HUES48 (cell line): Measurements from ENCODE around the gene GAB2.
A peak's percentile ranks its signal among the peaks of the same experiment; 100 is the strongest.

Experiments used
- H3K27ac ChIP-seq: one replicate; pipeline ENCODE4 v1.7.0; 2013; ENCODE audit warnings: low read depth, low read length, inconsistent platforms
- H3K27me3 ChIP-seq: 2 replicates; pipeline ENCODE4 v1.6.1; 2013; ENCODE audit warnings: mild to moderate bottlenecking, low read length; ENCODE audit not compliant: control insufficient read depth, insufficient read depth
- H3K36me3 ChIP-seq: 2 replicates; pipeline ENCODE4 v1.6.1; 2013; ENCODE audit warnings: low read length; ENCODE audit not compliant: control insufficient read depth, insufficient read depth
- H3K4me1 ChIP-seq: 2 replicates; pipeline ENCODE4 v1.6.1; 2013; ENCODE audit warnings: mild to moderate bottlenecking, low read length; ENCODE audit not compliant: control insufficient read depth, insufficient read depth
- H3K4me3 ChIP-seq: 2 replicates; pipeline ENCODE4 v1.5.1; 2013; ENCODE audit warnings: mild to moderate bottlenecking, low read depth, low read length
- H3K9ac ChIP-seq: 2 replicates; pipeline ENCODE4 v1.6.1; 2013; ENCODE audit warnings: mild to moderate bottlenecking, low read depth, low read length, moderate library complexity
- H3K9me3 ChIP-seq: 2 replicates; pipeline ENCODE4 v1.6.1; 2013; ENCODE audit warnings: low read length; ENCODE audit not compliant: control insufficient read depth, insufficient read depth

The GAB2 gene

DNA sequence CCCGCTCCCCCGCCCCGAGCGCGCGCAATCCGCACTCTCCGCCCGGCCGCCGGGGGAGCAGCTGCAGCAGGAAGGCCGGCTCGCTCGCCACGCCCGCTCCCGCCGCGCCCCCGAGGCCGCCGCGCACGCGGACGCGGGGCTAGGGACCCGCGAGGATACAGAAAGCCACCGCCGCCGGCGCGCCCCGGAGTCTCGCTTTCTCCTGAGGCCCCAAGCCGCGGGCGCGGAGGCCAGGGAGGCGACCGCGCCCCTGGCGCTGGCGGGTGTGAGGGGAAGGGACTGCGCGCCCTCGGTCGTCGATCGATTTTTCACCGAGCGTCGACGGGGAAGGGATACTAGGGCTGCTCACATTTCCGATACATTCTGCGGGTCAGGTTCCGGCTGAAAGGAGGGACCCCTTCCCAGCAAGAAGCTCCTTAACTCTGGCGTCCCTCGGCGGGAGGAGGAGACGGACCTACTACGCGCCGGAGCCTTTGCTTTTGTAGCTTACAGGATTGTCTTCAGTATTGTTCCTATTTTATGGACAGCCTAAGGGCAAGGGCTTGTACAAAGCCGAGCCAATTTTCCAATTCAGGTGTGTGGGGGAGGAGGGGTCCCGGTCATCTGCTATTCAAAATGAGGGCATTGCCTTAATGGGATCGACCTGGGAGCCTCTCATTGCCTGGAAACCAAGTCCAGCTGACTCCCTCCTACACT is 416 bp upstream of the GAB2 start:
- Histone ChIP-seq H3K9ac (peak overlapping the region; percentile 72), H3K36me3 (no peaks in the 10 kb centered on the region), H3K27ac (peak overlapping the region; percentile 54), H3K4me1 (peaks cover 17% of the 10 kb centered on the region), H3K27me3 (peaks cover 22% of the 10 kb centered on the region), H3K4me3 (peak overlapping the region; percentile 69), H3K9me3 (no peaks in the 10 kb centered on the region)

DNA sequence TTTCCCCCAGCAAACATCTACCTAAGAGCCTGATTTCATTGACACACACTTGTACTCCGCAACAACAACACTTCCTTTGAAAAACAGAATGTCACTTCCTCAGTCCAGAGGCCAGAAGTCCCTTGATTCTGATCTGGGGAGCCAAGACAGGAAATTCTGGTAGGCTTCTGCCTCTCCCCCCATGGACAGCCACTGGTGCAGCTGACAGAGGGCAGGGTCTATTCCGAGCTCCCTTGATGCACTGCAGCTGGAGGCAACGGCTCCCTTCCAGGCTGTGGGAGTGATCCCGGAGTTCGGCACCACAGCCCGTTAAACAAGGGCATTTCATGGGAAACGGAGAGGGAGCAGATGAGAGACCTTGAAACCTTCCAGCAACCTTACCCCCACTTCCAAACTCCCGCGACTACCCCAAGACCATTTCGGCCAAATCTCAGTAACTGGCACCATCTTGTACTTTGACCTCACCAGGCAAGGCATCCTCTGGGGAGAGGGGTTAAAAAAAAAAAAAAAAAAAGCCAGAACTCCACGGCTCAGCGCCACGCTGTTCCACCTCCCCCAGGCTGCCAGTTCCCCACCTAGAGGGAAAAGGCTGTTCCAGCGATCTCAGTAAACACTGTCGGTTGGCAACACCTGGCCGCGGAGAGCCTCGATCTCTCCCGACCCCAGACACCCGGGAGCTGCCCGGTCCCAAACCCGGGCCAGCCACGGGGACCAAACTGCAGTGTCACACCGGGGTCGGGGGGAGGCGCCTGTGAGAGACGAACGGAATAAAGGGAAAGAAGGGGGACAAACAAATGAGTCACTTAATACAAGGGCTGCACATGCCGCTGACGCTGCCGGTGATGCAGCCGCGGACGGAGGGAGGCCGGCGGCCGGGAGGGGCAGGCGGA is 1.1 kb downstream of the GAB2 start:
- Histone ChIP-seq H3K9ac (peak overlapping the region; percentile 49), H3K27ac (peak overlapping the region; percentile 81), H3K27me3 (peaks cover 24% of the 10 kb centered on the region), H3K4me1 (peaks cover 17% of the 10 kb centered on the region), H3K9me3 (no peaks in the 10 kb centered on the region), H3K36me3 (no peaks in the 10 kb centered on the region), H3K4me3 (peak overlapping the region; percentile 69)

DNA sequence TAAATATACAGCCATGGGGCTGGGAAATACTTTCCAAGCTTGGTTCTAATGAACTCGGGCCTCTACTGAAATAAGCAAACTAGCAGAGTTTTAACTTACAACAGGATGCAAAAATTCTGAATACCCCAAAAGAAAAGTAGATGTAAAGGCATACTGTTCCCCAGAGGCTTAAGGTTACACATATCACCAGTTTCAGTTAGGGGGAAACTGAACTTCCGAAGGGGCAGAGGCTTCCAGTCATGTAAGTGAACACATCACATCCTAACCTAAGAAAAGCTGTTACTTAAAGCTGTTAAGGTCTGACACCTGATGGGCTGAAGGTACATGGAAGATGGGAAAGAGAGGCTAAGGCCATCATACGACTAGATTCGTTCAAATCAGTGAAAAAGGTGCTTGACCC is 2.3 kb downstream of the GAB2 start:
- Histone ChIP-seq H3K36me3 (no peaks in the 10 kb centered on the region), H3K9ac (no peak overlapping the region), H3K4me3 (no peak overlapping the region), H3K4me1 (peaks cover 17% of the 10 kb centered on the region), H3K27ac (no peak overlapping the region), H3K9me3 (no peaks in the 10 kb centered on the region), H3K27me3 (peaks cover 24% of the 10 kb centered on the region)

DNA sequence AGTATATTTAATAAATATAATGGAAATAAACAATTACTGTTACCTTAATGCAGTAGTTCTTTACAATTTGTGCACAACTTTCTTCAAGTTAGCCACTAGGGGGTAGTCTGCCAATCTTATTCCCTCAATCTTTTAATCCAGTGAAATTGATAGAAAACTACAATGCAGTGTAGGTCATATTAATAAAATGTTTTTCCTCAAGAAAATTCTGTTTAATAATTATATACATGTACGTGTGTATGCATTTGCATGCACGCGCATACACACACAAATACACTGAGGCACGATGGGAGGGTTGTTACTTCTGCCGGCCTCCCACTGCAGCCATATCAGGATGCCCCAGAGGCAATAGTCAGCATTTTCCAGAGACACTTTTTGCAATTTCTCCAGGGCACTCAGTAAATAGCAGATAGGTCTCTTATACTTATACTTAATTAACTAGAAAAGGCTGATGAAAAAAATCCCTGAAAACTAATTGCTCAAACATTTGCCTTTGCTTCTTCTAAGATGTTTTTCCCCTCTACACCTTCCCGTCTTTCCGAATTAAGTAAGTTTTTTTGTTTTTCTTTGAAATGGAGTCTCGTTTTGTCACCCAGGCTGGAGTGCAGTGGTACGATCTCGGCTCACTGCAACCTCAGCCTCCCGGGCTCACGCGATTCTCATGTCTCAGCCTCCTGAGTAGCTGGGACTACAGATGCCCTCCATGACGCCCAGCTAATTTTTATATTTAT is 3.1 kb downstream of the GAB2 start:
- Histone ChIP-seq H3K27me3 (peaks cover 21% of the 10 kb centered on the region), H3K36me3 (no peaks in the 10 kb centered on the region), H3K4me3 (no peak overlapping the region), H3K9ac (no peak overlapping the region), H3K27ac (no peak overlapping the region), H3K9me3 (0 out of 2 replicates have a peak, but pooled peaks cover 3% of the 10 kb centered on the region), H3K4me1 (peaks cover 16% of the 10 kb centered on the region)

DNA sequence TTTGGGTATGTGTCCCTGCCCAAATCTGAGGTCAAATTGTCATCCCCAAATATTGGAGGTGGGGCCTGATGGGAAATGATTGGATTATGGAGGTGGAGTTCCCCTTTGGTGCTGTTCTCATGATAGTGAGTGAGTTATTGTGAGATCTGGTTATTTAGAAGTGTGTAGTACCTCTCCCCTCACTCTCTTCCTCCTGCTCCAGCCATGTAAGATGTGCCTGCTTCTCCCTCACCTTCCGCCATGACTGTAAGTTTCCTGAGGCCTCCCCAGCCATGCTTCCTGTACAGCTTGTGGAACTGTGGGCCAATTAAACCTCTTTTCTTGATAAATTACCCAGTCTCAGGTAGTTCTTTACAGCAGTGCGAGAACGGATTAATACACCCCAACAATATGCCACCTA is 9.0 kb downstream of the GAB2 start:
- Histone ChIP-seq H3K4me3 (no peak overlapping the region), H3K9ac (no peak overlapping the region), H3K9me3 (0 out of 2 replicates have a peak, but pooled peaks cover 3% of the 10 kb centered on the region), H3K36me3 (no peaks in the 10 kb centered on the region), H3K27ac (no peak overlapping the region), H3K27me3 (0 out of 2 replicates have a peak, but pooled peaks cover 5% of the 10 kb centered on the region), H3K4me1 (no peaks in the 10 kb centered on the region)

DNA sequence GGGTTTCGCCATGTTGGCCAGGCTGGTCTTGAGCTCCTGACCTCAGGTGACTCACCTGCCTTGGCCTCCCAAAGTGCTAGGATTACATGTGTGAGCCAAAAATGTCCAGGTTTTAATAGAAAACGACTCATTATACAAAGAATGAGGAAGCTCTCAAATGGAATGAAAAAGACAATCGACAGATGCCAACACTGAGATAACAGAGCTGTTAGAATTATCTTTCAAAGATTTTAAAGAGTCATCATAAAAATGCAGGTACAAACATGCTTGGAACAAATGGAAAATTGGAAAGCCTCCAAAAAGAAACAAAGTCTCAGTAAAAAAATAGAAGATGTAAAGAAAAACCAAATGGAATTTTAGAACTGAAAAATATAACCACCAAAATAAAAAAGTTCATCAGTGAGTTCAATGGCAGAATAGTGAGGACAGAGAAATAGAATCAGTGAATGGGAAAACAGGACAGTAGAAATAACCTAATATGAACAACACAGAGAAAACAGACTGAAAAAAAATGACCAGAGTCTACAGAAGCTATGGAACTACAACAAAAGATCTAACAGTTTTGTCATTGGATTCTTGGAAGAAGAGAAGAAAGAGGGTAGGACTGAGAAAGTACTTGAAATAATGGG is 10.9 kb downstream of the GAB2 start:
- H3K36me3 ChIP-seq = no peaks in the 10 kb centered on the region
- 0 out of 2 replicates have a peak, but pooled peaks cover 3% of the 10 kb centered on the region for H3K9me3 ChIP-seq
- H3K27ac ChIP-seq = no peak overlapping the region
- no peak overlapping the region for H3K9ac ChIP-seq
- no peaks in the 10 kb centered on the region for H3K4me1 ChIP-seq
- H3K27me3 ChIP-seq = no peaks in the 10 kb centered on the region
- H3K4me3 ChIP-seq = no peak overlapping the region

DNA sequence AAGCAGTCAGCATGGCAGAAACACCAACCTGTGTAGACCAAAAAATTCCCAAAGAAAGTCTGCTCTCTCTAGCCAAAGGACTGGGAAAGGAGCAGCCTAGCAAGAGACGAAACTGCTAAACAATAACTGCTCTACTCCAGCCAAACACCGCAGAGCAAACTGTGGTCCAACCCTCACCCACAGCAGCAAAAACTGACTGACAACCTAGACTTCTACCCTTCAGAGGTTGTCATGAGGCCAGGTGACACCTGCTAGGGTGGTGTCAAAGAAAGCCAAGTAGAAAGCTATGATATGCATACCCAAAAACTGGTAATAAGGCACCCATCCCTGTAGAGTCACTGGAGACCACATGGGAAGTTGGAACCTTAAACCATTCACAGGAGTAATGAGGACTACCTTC is 11.8 kb downstream of the GAB2 start:
- Histone ChIP-seq H3K4me1 (no peaks in the 10 kb centered on the region), H3K27me3 (no peaks in the 10 kb centered on the region), H3K36me3 (no peaks in the 10 kb centered on the region), H3K4me3 (no peak overlapping the region), H3K9ac (no peak overlapping the region), H3K9me3 (0 out of 2 replicates have a peak, but pooled peaks cover 3% of the 10 kb centered on the region), H3K27ac (no peak overlapping the region)

DNA sequence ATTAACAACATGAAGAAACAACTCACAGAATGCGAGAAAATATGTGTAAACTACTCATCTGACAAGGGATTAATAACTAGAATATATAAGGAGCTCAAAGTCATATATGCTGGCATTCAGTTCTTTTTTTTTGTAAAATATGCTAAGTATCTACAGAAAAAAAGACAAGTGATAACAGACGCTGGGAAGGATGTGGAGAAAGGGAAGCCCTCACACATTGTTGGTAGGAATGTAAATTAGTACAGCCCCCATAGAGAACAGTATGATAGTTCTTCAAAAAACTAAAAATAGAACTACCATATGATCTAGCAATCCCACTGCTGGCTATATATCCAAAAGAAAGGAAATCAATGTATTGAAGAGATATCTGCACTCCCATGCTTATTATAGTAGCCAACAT is 13.8 kb downstream of the GAB2 start:
- Histone ChIP-seq H3K36me3 (no peaks in the 10 kb centered on the region), H3K27me3 (peaks cover 11% of the 10 kb centered on the region), H3K4me1 (peaks cover 14% of the 10 kb centered on the region), H3K9ac (no peak overlapping the region), H3K9me3 (no peaks in the 10 kb centered on the region), H3K27ac (no peak overlapping the region), H3K4me3 (no peak overlapping the region)

DNA sequence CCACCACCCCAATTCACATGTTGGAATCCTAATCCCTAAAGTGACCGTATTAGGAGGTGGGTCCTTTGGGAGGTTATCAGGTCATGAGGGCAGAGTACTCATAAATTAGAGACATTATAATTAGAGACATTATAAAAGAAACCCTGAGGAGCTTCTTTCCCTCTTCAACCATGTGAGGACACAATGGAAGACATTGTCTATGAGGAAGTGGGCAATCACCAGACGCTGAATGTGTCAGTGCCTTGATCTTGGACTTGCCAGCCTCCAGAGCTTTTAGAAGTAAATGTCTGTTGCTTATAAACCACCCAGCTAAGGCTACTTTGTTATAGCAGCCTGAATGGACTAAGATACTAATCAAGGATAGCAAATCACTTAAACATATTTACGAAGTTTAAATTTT is 14.8 kb downstream of the GAB2 start:
- Histone ChIP-seq H3K36me3 (no peaks in the 10 kb centered on the region), H3K27me3 (peaks cover 16% of the 10 kb centered on the region), H3K4me3 (no peak overlapping the region), H3K4me1 (peaks cover 18% of the 10 kb centered on the region), H3K27ac (no peak overlapping the region), H3K9ac (no peak overlapping the region), H3K9me3 (no peaks in the 10 kb centered on the region)

DNA sequence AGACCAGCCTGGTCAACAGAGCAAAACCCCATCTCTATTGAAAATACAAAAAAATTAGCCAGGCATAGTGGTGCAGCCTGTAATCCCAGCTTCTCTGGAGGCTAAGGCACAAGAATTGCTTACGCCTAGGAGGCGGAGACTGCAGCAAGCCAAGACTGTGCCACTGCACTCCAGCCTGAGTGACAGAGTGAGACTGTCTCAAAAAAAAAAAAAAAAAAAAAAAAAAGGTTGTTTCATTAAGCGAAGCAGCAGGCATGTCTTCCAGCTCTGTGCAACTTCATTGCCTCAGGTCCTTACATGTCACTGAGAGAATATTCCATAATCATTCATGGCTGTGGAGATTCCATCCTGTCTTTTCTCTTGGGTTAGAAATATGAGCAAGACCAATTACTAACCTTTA is 16.9 kb downstream of the GAB2 start:
- H3K4me1 ChIP-seq = peaks cover 18% of the 10 kb centered on the region
- no peaks in the 10 kb centered on the region for H3K36me3 ChIP-seq
- H3K27ac ChIP-seq = no peak overlapping the region
- H3K27me3 ChIP-seq = peaks cover 21% of the 10 kb centered on the region
- no peak overlapping the region for H3K4me3 ChIP-seq
- no peak overlapping the region for H3K9ac ChIP-seq
- H3K9me3 ChIP-seq = no peaks in the 10 kb centered on the region
